Ovary (tissue), 3 donors: ENCODE data around the gene PGAM5.

Experiments
- CTCF ChIP-seq, 3 donors: fragments of 450-650 bp in 2 of 3; fragments of 200-600 bp in 1 of 3; IDR thresholded peaks; one replicate each; pipeline versions ENCODE4 v1.5.1 to v1.8.0; 2016 to 2022; ENCODE audit warnings: antibody characterized with exemption in 3 of 3, mild to moderate bottlenecking in 1 of 3
- EP300 ChIP-seq: sonication (generic); formaldehyde crosslinking; IDR thresholded peaks from one replicate; pipeline ENCODE4 v1.6.1; 2017; ENCODE audit warnings: antibody characterized with exemption
- POLR2A ChIP-seq: fragments of 450-650 bp; IDR thresholded peaks from one replicate; pipeline ENCODE4 v1.6.1; 2017; ENCODE audit warnings: antibody characterized with exemption, mild to moderate bottlenecking, moderate library complexity
- donor health status: DM: no; HTN: no; CAD: no.

DNA sequence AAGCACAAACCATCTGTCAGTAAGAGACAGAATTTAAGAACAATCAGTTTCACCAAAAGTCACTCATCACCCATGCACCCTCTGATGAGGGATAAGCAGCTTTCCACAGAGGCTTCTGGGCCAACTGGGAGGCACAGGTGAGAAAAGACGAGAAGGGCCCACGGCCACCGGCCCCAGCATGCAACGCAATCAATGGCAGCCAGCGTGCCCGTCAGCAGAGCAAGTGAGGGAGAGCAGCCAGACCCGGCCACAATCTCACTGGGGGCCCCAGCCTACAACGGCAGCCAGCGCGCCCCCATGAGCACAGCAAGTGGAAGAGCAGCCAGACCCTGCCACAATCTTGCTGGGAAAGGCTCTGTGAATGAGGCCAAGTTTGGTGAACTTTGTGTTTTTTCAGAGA is 37.7 kb downstream of the PGAM5 start:
- TF ChIP-seq CTCF (IDR thresholded peaks at IDR 0.05) (no peak), POLR2A (no peak), EP300 (no peak)
